Naive thymus-derived CD4-positive, alpha-beta T cell (primary cell): Measurements from ENCODE around the gene ZKSCAN7. TPM values are rescaled to one million over a fixed set of nuclear protein-coding genes. Genes with fewer than 3 reads are reported as not detected.

Experiments used
- ATAC-seq: fragments of 150-1000 bp; cut with Tn5 transposase; 2 replicates; pipeline ENCODE4 v1.10.0; 2021; ENCODE audit warnings: mild to moderate bottlenecking, moderate library complexity
- CTCF ChIA-PET: fragments of 350-600 bp; sonication (Branson Sonifier 250); formaldehyde crosslinking; loops from one replicate; lab custom pipeline; 2021; ENCODE audit warnings: antibody characterized with exemption; lab: Charles Lee
- POLR2A ChIA-PET: fragments of 350-600 bp; sonication (Branson Sonifier 250); formaldehyde crosslinking; loops from one replicate; lab custom pipeline; 2021; ENCODE audit warnings: antibody characterized with exemption, inconsistent platforms; lab: Charles Lee
- DNase-seq, 9 donors: peaks; one replicate each; pipeline versions ENCODE4 v3.0.0 to v3.0.0-alpha.2; 2020 to 2022; ENCODE audit warnings: mixed read lengths in 1 of 9
- H3K27ac ChIP-seq: one replicate; pipeline ENCODE4 v1.7.0; 2013; ENCODE audit warnings: mild to moderate bottlenecking, low read depth, low read length, moderate library complexity
- H3K27me3 ChIP-seq, 2 donors: one replicate each; pipeline ENCODE4 v1.7.0; 2013; ENCODE audit warnings: low read length in 2 of 2, mild to moderate bottlenecking in 2 of 2, moderate library complexity in 2 of 2; ENCODE audit not compliant: control insufficient read depth in 2 of 2, insufficient read depth in 2 of 2
- H3K36me3 ChIP-seq, 3 experiments: 1 replicate in 2 of 3; 2 replicates in 1 of 3; pipeline ENCODE4 v1.7.0; 2013; ENCODE audit warnings: low read length in 3 of 3, mild to moderate bottlenecking in 3 of 3, moderate library complexity in 1 of 3; ENCODE audit not compliant: insufficient read depth in 3 of 3, control insufficient read depth in 2 of 3
- H3K4me1 ChIP-seq, 2 donors: one replicate each; pipeline ENCODE4 v1.7.0; 2013; ENCODE audit warnings: low read length in 2 of 2, mild to moderate bottlenecking in 2 of 2, moderate library complexity in 1 of 2; ENCODE audit not compliant: control insufficient read depth in 2 of 2, insufficient read depth in 2 of 2
- H3K4me3 ChIP-seq: 2 replicates; pipeline ENCODE4 v1.7.0; 2013; ENCODE audit warnings: mild to moderate bottlenecking, low read length
- H3K9me3 ChIP-seq, 3 experiments: 1 replicate in 2 of 3; 2 replicates in 1 of 3; pipeline ENCODE4 v1.7.0; 2013; ENCODE audit warnings: low read length in 3 of 3; ENCODE audit not compliant: control insufficient read depth in 2 of 3
- H3K27ac Mint-ChIP-seq, 9 donors: one replicate each; pipeline ENCODE4 v1.8.0; 2020 to 2022; ENCODE audit warnings: mixed read lengths in 9 of 9, mild to moderate bottlenecking in 8 of 9, moderate library complexity in 5 of 9, inconsistent platforms in 2 of 9
- H3K27me3 Mint-ChIP-seq, 5 donors: one replicate each; pipeline ENCODE4 v1.8.0; 2021 to 2022; ENCODE audit warnings: mixed read lengths in 5 of 5, mild to moderate bottlenecking in 1 of 5
- H3K36me3 Mint-ChIP-seq, 5 donors: one replicate each; pipeline ENCODE4 v1.8.0; 2020 to 2022; ENCODE audit warnings: mixed read lengths in 5 of 5, mild to moderate bottlenecking in 3 of 5, inconsistent platforms in 1 of 5
- H3K4me1 Mint-ChIP-seq, 7 donors: one replicate each; pipeline ENCODE4 v1.8.0; 2020 to 2022; ENCODE audit warnings: mixed read lengths in 7 of 7, mild to moderate bottlenecking in 3 of 7, inconsistent platforms in 1 of 7
- H3K4me3 Mint-ChIP-seq, 10 donors: one replicate each; pipeline ENCODE4 v1.8.0; 2020 to 2022; ENCODE audit warnings: mild to moderate bottlenecking in 10 of 10, mixed read lengths in 10 of 10, moderate library complexity in 6 of 10, inconsistent platforms in 2 of 10
- H3K9me3 Mint-ChIP-seq, 11 donors: one replicate each; pipeline ENCODE4 v1.8.0; 2020 to 2022; ENCODE audit warnings: mixed read lengths in 11 of 11, mild to moderate bottlenecking in 4 of 11, inconsistent platforms in 1 of 11, moderate library complexity in 1 of 11
- intact Hi-C, 2 donors: fragments of 100-400 bp; cut with micrococcal nuclease; formaldehyde crosslinking; loops; one replicate each; pipeline ENCODE4 v1.15.1; 2023
- polyA plus RNA-seq, 2 donors: library from polyadenylated mRNA; unstranded; fragments of 300-500 nt; fragmentation: Illumina TruSeq; gene quantifications; one replicate each; pipeline ENCODE4 v1.2.3, GENCODE V29; 2021
- total RNA-seq, 6 experiments: library from RNA in 5 of 6; stranded (reverse) in 5 of 6; gene quantifications; 1 replicate in 5 of 6; 2 replicates in 1 of 6; pipeline ENCODE4 v1.2.3 and lab custom pipeline; 2021 to 2026

The ZKSCAN7 gene
- total and polyA plus RNA-seq, 7 experiments from 2014 or later, result 1.1 to 4.5 (median 2.1) TPM

- ATAC-seq (no peak), DNase-seq (no peak)
- ChIA-PET POLR2A (interaction anchor here (0.6 to 4.3 kb wide), 11 partner anchors 9 to 756 kb away, joined by 3 to 26 read pairs (median 4); partner anchors contain the start of genes EXOSC7, KIAA1143, KIF15 and TCAIM), CTCF (interaction anchor here (0.8 to 1.1 kb wide), 4 partner anchors 10 to 43 kb away, joined by 3 to 4 read pairs (median 3); partner anchors contain the start of gene ZKSCAN7)
- Mint-ChIP-seq H3K4me3 (peak overlapping the region; percentile 93 to 98 (median 96)), H3K36me3 (peaks cover 4 to 17% (median 9%) of the 10 kb centered on the region in 5 donors), H3K4me1 (peaks cover 28 to 48% (median 43%) of the 10 kb centered on the region in 7 donors), H3K9me3 (peaks cover 0 to 6% (median 0%) of the 10 kb centered on the region in 11 donors), H3K27ac (peak overlapping the region; percentile 88 to 98 (median 95)), H3K27me3 (peaks cover 0 to 1% (median 0%) of the 10 kb centered on the region in 5 donors)
- H3K4me3 ChIP-seq, result peak overlapping the region; percentile 73
- H3K27ac ChIP-seq, result peak overlapping the region; percentile 92
- H3K36me3 ChIP-seq, result peaks cover 0 to 3% (median 0%) of the 10 kb centered on the region in 3 experiments
- H3K4me1 ChIP-seq, result peaks cover 6 to 19% of the 10 kb centered on the region in 2 donors
- intact Hi-C loops, result loop anchor here (1.0 to 5.0 kb wide), 6 partner anchors 22 to 466 kb away; partner anchors contain the start of genes EXOSC7 (in 1 of the 2), KIAA1143 (in 1 of the 2), KIF15 (in 1 of the 2) and ZDHHC3 (in 1 of the 2)
- H3K27me3 ChIP-seq, result no peaks in the 10 kb centered on the region
- H3K9me3 ChIP-seq, result no peaks in the 10 kb centered on the region
Observed at GRCh38 chr3:44511238-44511566, 43.8 kb upstream of the ZKSCAN7 start.

DNA sequence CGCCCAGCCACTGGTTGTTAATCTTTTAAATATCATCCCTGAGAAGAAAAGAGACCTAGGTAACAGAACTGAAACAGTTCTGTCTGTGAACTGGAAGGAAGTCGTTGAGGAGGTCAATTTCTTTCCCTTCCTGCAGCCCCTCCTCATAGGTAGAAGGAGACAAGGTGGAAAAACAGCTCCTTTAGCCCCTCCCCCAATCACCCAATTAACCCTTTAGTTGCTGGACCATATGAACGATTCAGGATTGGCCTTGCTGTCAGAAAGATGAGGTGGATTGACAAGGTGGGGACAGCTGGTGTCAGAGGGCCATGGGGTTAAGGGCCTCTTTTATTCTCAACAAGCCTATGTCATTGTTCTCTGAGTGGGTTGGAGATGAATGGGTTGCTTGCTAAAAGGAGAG is 41.5 kb upstream of the ZKSCAN7 start:
- Histone ChIP-seq H3K27ac (no peak overlapping the region), H3K4me1 (peaks cover 6 to 19% of the 10 kb centered on the region in 2 donors), H3K27me3 (no peaks in the 10 kb centered on the region), H3K4me3 (no peak overlapping the region), H3K36me3 (peaks cover 0 to 3% (median 0%) of the 10 kb centered on the region in 3 experiments), H3K9me3 (no peaks in the 10 kb centered on the region)
- H3K4me1 Mint-ChIP-seq, result peaks cover 20 to 36% (median 32%) of the 10 kb centered on the region in 7 donors
- DNase-seq (no peak), ATAC-seq (no peak)
- H3K36me3 Mint-ChIP-seq, result peaks cover 0 to 2% (median 0%) of the 10 kb centered on the region in 5 donors
- no peaks in the 10 kb centered on the region for H3K9me3 Mint-ChIP-seq
- H3K27me3 Mint-ChIP-seq, result peaks cover 5 to 6% (median 6%) of the 10 kb centered on the region in 5 donors
- intact Hi-C loops, result loop anchor here in 1 of 2 donors (5.0 kb wide), 1 partner anchor 191 kb away; no protein-coding TSS in a partner anchor
- no peak overlapping the region for H3K4me3 Mint-ChIP-seq
- peak overlapping the region in 1 of 9 donors; percentile 43 for H3K27ac Mint-ChIP-seq
- CTCF ChIA-PET, result no interaction called here
- POLR2A ChIA-PET, result interaction anchor here (0.6 to 0.7 kb wide), 2 partner anchors 18 to 46 kb away, joined by 3 read pairs; no protein-coding TSS in a partner anchor

DNA sequence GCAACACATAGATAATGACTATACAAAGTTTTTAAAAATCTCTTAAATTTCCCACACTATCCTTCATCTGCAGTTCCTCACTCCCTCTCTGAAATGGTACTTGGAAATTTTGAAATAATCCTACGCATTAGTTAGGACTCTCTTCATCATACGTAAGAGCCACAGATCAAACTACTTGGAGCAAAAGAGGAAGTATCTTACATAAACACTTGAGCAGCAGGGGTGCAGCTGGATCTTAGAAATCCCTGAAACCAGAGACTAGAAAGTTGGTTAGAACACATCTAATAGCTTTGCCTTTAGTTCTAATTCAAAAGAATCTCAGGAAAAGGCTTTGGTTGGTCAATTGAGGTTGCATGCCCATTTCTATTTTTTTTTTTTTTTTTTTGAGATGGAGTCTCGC is 38.8 kb upstream of the ZKSCAN7 start:
- peaks cover 0 to 6% of the 10 kb centered on the region in 2 donors for H3K4me1 ChIP-seq
- Mint-ChIP-seq H3K27ac (no peak overlapping the region), H3K4me3 (no peak overlapping the region), H3K27me3 (peaks cover 14 to 26% (median 17%) of the 10 kb centered on the region in 5 donors), H3K4me1 (peaks cover 10 to 20% (median 17%) of the 10 kb centered on the region in 7 donors), H3K36me3 (no peaks in the 10 kb centered on the region), H3K9me3 (no peaks in the 10 kb centered on the region)
- H3K4me3 ChIP-seq, result no peak overlapping the region
- no peaks in the 10 kb centered on the region for H3K9me3 ChIP-seq
- no peaks in the 10 kb centered on the region for H3K36me3 ChIP-seq
- POLR2A ChIA-PET, result no interaction called here
- ATAC-seq, result no peak
- no peak overlapping the region for H3K27ac ChIP-seq
- CTCF ChIA-PET, result no interaction called here
- intact Hi-C loops, result no loop called here
- no peaks in the 10 kb centered on the region for H3K27me3 ChIP-seq
- no peak for DNase-seq

GRCh38 chr3:44518782-44519156 is 36.2 kb upstream of the ZKSCAN7 start:
- Mint-ChIP-seq H3K9me3 (no peaks in the 10 kb centered on the region), H3K27ac (peak overlapping the region in 1 of 9 donors; percentile 5), H3K36me3 (no peaks in the 10 kb centered on the region), H3K4me1 (peaks cover 6 to 10% (median 7%) of the 10 kb centered on the region in 7 donors), H3K4me3 (no peak overlapping the region), H3K27me3 (peaks cover 26 to 41% (median 32%) of the 10 kb centered on the region in 5 donors)
- Histone ChIP-seq H3K4me3 (no peak overlapping the region), H3K27ac (no peak overlapping the region), H3K4me1 (no peaks in the 10 kb centered on the region), H3K36me3 (no peaks in the 10 kb centered on the region), H3K27me3 (no peaks in the 10 kb centered on the region), H3K9me3 (no peaks in the 10 kb centered on the region)
- DNase-seq (no peak), ATAC-seq (no peak)
- ChIA-PET POLR2A (interaction anchor here (0.6 kb wide), 1 partner anchor 10 kb away, joined by 3 read pairs; no protein-coding TSS in a partner anchor), CTCF (no interaction called here)
- intact Hi-C loops, result no loop called here

- H3K27me3 ChIP-seq, result no peaks in the 10 kb centered on the region
- no peak overlapping the region for H3K4me3 ChIP-seq
- H3K4me1 ChIP-seq, result no peaks in the 10 kb centered on the region
- Mint-ChIP-seq H3K36me3 (peaks cover 0 to 4% (median 0%) of the 10 kb centered on the region in 5 donors), H3K9me3 (no peaks in the 10 kb centered on the region), H3K4me1 (peaks cover 6 to 8% (median 7%) of the 10 kb centered on the region in 7 donors), H3K27ac (no peak overlapping the region), H3K4me3 (no peak overlapping the region), H3K27me3 (peaks cover 33 to 50% (median 40%) of the 10 kb centered on the region in 5 donors)
- CTCF ChIA-PET, result interaction anchor here (0.6 to 0.8 kb wide), 2 partner anchors 10 to 82 kb away, joined by 3 read pairs; no protein-coding TSS in a partner anchor
- intact Hi-C loops, result no loop called here
- no peak for DNase-seq
- no peak for ATAC-seq
- H3K27ac ChIP-seq, result no peak overlapping the region
- H3K36me3 ChIP-seq, result no peaks in the 10 kb centered on the region
- POLR2A ChIA-PET, result no interaction called here
- H3K9me3 ChIP-seq, result no peaks in the 10 kb centered on the region
Observed at GRCh38 chr3:44521721-44522120, 33.3 kb upstream of the ZKSCAN7 start.

DNA sequence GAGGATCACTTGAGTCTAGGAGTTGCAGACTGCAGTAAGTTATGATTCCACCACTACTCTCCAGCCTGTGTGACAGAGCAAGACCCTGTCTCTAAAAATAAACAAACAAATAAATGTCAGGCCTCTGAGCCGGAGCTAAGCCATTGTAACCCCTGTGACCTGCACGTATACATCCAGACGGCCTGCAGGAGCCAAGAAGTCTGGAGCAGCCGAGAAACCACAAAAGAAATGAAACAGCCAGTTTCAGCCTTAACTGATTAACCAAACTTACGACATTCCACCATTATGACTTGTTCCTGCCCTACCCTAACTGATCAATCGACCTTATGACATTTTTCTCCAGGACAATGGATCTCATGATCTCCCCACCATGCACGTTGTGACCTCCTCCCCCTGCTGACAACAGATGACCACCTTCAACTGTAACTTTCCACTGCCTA is 32.5 kb upstream of the ZKSCAN7 start:
- Histone ChIP-seq H3K36me3 (no peaks in the 10 kb centered on the region), H3K4me3 (no peak overlapping the region), H3K9me3 (no peaks in the 10 kb centered on the region), H3K27ac (no peak overlapping the region), H3K27me3 (no peaks in the 10 kb centered on the region), H3K4me1 (no peaks in the 10 kb centered on the region)
- DNase-seq (no peak), ATAC-seq (no peak)
- Mint-ChIP-seq H3K9me3 (no peaks in the 10 kb centered on the region), H3K36me3 (peaks cover 0 to 4% (median 0%) of the 10 kb centered on the region in 5 donors), H3K4me1 (peaks cover 6 to 8% (median 7%) of the 10 kb centered on the region in 7 donors), H3K4me3 (no peak overlapping the region), H3K27me3 (peaks cover 34 to 55% (median 44%) of the 10 kb centered on the region in 5 donors), H3K27ac (no peak overlapping the region)
- ChIA-PET POLR2A (no interaction called here), CTCF (no interaction called here)
- intact Hi-C loops, result no loop called here
